ENCODE results near the gene FLCN.

GRCh38 chr17:17181666-17182597 lies 55.0 kb downstream of the FLCN start:
- TF ChIP-seq CTCF (IDR thresholded peaks at IDR 0.05 in 4 of 5, conservative IDR thresholded peaks at IDR 0.05 in 1 of 5) (no peak), POLR2A (IDR thresholded peaks at IDR 0.05) (no peak)
